Measurements from ENCODE around the gene RAPH1.

- no peak for TF ChIP-seq CTCF (IDR thresholded peaks at IDR 0.05)
- no peak for TF ChIP-seq POLR2A (IDR thresholded peaks at IDR 0.05)
These were observed 72.8 kb downstream of the RAPH1 start for GRCh38 chr2:203462308-203462707.
